GDM1 (cell line): ENCODE measurements around the gene IRGM.

Experiments used
- DNase-seq: peaks from one replicate; lab custom pipeline; 2025; lab: John Stamatoyannopoulos, UW

Gene IRGM

GRCh38 chr5:150895431-150896428 lies 49.4 kb downstream of the IRGM start:
- no peak for DNase-seq
